ENCODE results near the gene PATZ1.

The PATZ1 gene

DNA sequence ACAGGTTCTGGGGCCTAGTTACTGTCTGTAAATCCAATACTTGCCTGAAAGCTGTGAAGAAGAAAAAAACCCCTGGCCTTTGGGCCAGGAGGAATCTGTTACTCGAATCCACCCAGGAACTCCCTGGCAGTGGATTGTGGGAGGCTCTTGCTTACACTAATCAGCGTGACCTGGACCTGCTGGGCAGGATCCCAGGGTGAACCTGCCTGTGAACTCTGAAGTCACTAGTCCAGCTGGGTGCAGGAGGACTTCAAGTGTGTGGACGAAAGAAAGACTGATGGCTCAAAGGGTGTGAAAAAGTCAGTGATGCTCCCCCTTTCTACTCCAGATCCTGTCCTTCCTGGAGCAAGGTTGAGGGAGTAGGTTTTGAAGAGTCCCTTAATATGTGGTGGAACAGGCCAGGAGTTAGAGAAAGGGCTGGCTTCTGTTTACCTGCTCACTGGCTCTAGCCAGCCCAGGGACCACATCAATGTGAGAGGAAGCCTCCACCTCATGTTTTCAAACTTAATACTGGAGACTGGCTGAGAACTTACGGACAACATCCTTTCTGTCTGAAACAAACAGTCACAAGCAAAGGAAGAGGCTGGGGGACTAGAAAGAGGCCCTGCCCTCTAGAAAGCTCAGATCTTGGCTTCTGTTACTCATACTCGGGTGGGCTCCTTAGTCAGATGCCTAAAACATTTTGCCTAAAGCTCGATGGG, 67.4 kb downstream of the PATZ1 start:
- no peak for DNase-seq

DNA sequence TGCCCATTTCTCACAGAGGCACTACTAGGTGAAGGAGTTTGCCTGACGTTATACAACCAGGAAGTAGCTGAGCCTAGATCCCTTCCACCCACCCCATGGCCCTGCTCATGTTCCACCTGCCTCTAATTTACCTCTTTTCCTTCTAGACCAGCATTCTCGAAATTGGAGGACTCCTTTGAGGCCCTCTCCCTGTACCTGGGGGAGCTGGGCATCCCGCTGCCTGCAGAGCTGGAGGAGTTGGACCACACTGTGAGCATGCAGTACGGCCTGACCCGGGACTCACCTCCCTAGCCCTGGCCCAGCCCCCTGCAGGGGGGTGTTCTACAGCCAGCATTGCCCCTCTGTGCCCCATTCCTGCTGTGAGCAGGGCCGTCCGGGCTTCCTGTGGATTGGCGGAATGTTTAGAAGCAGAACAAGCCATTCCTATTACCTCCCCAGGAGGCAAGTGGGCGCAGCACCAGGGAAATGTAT, 68.0 kb downstream of the PATZ1 start:
- no peak for DNase-seq

DNA sequence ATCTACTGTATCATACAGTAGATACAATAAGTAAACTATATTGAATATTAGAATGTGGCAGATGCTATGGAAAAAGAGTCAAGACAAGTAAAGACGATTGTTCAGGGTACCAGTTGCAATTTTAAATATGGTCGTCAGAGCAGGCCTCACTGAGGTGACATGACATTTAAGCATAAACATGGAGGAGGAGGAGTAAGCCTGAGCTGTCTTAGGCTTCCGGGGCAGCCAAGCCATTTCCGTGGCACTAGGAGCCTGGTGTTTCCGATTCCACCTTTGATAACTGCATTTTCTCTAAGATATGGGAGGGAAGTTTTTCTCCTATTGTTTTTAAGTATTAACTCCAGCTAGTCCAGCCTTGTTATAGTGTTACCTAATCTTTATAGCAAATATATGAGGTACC, 68.4 kb downstream of the PATZ1 start:
- DNase-seq, result no peak

DNA sequence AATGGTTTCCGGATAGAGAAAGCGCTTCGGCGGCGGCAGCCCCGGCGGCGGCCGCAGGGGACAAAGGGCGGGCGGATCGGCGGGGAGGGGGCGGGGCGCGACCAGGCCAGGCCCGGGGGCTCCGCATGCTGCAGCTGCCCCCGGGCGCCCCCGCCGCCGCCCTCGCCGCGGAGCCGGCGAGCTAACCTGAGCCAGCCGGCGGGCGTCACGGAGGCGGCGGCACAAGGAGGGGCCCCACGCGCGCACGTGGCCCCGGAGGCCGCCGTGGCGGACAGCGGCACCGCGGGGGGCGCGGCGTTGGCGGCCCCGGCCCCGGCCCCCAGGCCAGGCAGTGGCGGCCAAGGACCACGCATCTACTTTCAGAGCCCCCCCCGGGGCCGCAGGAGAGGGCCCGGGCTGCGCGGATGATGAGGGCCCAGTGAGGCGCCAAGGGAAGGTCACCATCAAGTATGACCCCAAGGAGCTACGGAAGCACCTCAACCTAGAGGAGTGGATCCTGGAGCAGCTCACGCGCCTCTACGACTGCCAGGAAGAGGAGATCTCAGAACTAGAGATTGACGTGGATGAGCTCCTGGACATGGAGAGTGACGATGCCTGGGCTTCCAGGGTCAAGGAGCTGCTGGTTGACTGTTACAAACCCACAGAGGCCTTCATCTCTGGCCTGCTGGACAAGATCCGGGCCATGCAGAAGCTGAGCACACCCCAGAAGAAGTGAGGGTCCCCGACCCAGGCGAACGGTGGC, 69.5 kb downstream of the PATZ1 start:
- no peak for DNase-seq
